ENCODE data around the gene SMPD3. TPM values are rescaled to one million over a fixed set of nuclear protein-coding genes. Genes with fewer than 3 reads are reported as not detected.

The SMPD3 gene
- total RNA-seq, 4 donors from 2014 or later, result 0.20 to 3.3 (median 0.63) TPM

- 58 to 59% methylated on average over 5 of the region's 5 CpGs for WGBS, 2 donors
- Histone ChIP-seq H3K4me1 (no peaks in the 10 kb centered on the region), H3K4me3 (no peak overlapping the region), H3K27ac (no peak overlapping the region), H3K9me3 (no peaks in the 10 kb centered on the region), H3K36me3 (no peaks in the 10 kb centered on the region), H3K27me3 (no peaks in the 10 kb centered on the region)
- TF ChIP-seq POLR2A (IDR thresholded peaks at IDR 0.05), result no peak
- no peak for TF ChIP-seq CTCF (IDR thresholded peaks at IDR 0.05)
- no peak for TF ChIP-seq EP300 (IDR thresholded peaks at IDR 0.05)
- DNase-seq (ENCODE audit: low spot score in 2 of 2), result no peak
These were observed 6.7 kb upstream of the SMPD3 start for GRCh38 chr16:68454920-68455435.

GRCh38 chr16:68453816-68454215 lies 5.5 kb upstream of the SMPD3 start:
- no peak overlapping the region for H3K27ac ChIP-seq
- no peaks in the 10 kb centered on the region for H3K9me3 ChIP-seq
- no peaks in the 10 kb centered on the region for H3K36me3 ChIP-seq
- H3K4me1 ChIP-seq, result peaks cover 0 to 3% (median 0%) of the 10 kb centered on the region in 4 donors
- H3K27me3 ChIP-seq, result no peaks in the 10 kb centered on the region
- WGBS, 2 donors, result 89 to 93% methylated on average over 2 of the region's 2 CpGs
- no peak for DNase-seq (ENCODE audit: low spot score in 2 of 2)
- TF ChIP-seq EP300 (IDR thresholded peaks at IDR 0.05) (no peak), CTCF (IDR thresholded peaks at IDR 0.05) (no peak), POLR2A (IDR thresholded peaks at IDR 0.05) (no peak)
- H3K4me3 ChIP-seq, result no peak overlapping the region

GRCh38 chr16:68452176-68452575 lies 3.9 kb upstream of the SMPD3 start:
- H3K27me3 ChIP-seq, result peaks cover 0 to 6% of the 10 kb centered on the region in 2 donors
- TF ChIP-seq CTCF (IDR thresholded peaks at IDR 0.05), result no peak
- no peak for TF ChIP-seq EP300 (IDR thresholded peaks at IDR 0.05)
- TF ChIP-seq POLR2A (IDR thresholded peaks at IDR 0.05), result no peak
- no peak overlapping the region for H3K27ac ChIP-seq
- H3K4me1 ChIP-seq, result peaks cover 0 to 20% (median 11%) of the 10 kb centered on the region in 4 donors
- no peaks in the 10 kb centered on the region for H3K9me3 ChIP-seq
- H3K36me3 ChIP-seq, result no peaks in the 10 kb centered on the region
- WGBS, 2 donors, result 10 to 18% methylated on average over 1 of the region's 1 CpG
- no peak for DNase-seq (ENCODE audit: low spot score in 2 of 2)
- no peak overlapping the region for H3K4me3 ChIP-seq

GRCh38 chr16:68451676-68452075 lies 3.4 kb upstream of the SMPD3 start:
- no peaks in the 10 kb centered on the region for H3K36me3 ChIP-seq
- WGBS, 2 donors, result 73 to 81% methylated on average over 1 of the region's 1 CpG
- H3K4me3 ChIP-seq, result no peak overlapping the region
- H3K27me3 ChIP-seq, result peaks cover 0 to 9% of the 10 kb centered on the region in 2 donors
- H3K9me3 ChIP-seq, result no peaks in the 10 kb centered on the region
- DNase-seq (ENCODE audit: low spot score in 2 of 2), result no peak
- H3K4me1 ChIP-seq, result peaks cover 0 to 25% (median 12%) of the 10 kb centered on the region in 4 donors
- TF ChIP-seq CTCF (IDR thresholded peaks at IDR 0.05) (no peak), POLR2A (IDR thresholded peaks at IDR 0.05) (no peak), EP300 (IDR thresholded peaks at IDR 0.05) (no peak)
- no peak overlapping the region for H3K27ac ChIP-seq

GRCh38 chr16:68450741-68451255 lies 2.5 kb upstream of the SMPD3 start:
- H3K4me3 ChIP-seq, result no peak overlapping the region
- WGBS, 2 donors, result 23 to 35% methylated on average over 3 of the region's 3 CpGs
- DNase-seq (ENCODE audit: low spot score in 2 of 2), result no peak
- H3K27ac ChIP-seq, result no peak overlapping the region
- peaks cover 0 to 18% of the 10 kb centered on the region in 2 donors for H3K27me3 ChIP-seq
- no peak for TF ChIP-seq POLR2A (IDR thresholded peaks at IDR 0.05)
- no peak for TF ChIP-seq CTCF (IDR thresholded peaks at IDR 0.05)
- no peak for TF ChIP-seq EP300 (IDR thresholded peaks at IDR 0.05)
- no peaks in the 10 kb centered on the region for H3K36me3 ChIP-seq
- no peaks in the 10 kb centered on the region for H3K9me3 ChIP-seq
- peaks cover 0 to 28% (median 12%) of the 10 kb centered on the region in 4 donors for H3K4me1 ChIP-seq
